Activated CD8-positive, alpha-beta memory T cell treated with anti-CD3 and anti-CD28 coated beads, Interleukin-2, amount 50 U/mL, for 1 hour (primary cell): Measurements from ENCODE around the gene CHST12.
"Not testable (repeated sequence)": the region's sequence is repeated elsewhere in the genome, so short reads cannot be mapped to it uniquely, and the experiment has no call there.

Experiments
- DNase-seq: peaks from one replicate; pipeline ENCODE4 v3.0.0-alpha.2; 2020; ENCODE audit errors: extremely low read depth

CHST12 gene

DNA sequence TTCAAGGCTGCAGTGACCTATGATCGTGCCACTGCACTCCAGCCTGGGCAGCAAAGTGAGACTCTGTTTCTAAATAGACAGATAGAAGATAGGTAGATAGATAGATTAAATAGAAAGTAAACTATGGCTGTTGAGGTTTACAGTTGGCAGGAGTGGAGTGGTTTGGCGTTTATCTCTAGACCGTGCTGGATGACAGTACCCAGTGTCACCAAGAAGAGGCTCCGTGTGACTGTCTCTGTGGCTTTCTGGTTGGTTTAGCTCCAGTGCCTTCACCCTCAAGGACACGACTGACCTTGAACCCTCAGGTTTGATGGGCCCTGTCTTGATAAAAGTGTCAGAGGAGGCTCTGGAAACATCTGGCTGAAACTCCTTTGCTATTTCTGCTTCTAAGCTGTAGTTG, 31.7 kb downstream of the CHST12 start:
- no peak for DNase-seq

DNA sequence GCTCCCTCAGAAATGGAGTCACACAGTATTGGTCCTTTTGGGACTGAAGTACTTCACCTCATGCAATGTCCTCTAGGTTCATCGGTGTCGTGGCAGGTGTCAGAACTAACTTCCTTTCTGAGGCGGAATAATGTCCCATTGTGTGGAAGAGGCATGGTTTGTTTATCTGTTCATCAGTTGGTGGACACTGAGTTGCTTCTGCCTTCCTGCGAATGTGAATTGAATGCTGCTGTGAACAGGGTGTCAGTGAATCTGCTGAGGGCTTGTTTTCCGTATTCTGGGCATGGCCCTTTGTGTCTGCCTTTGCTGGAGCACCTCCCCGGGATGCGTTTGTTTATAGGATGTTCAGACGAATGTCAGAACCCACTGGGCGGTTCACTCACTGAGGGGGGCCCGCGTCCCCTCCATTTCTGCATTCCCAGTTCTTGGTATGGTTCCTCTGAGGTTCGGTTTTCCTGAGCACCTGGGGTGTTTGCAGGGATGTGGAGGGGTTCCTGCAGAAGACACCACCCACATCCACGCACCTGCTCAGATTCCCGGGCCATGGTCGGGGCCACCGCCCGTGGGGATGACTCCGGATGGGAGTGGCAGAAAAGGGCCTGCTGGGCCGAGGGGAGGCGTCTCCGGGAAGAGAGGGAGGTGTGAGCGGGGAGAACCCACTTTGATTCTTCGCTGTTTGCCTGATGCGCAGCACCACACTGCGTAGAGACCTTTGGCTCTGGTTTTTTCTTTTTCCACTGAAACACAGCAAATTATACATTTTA, 33.1 kb downstream of the CHST12 start:
- no peak for DNase-seq

DNA sequence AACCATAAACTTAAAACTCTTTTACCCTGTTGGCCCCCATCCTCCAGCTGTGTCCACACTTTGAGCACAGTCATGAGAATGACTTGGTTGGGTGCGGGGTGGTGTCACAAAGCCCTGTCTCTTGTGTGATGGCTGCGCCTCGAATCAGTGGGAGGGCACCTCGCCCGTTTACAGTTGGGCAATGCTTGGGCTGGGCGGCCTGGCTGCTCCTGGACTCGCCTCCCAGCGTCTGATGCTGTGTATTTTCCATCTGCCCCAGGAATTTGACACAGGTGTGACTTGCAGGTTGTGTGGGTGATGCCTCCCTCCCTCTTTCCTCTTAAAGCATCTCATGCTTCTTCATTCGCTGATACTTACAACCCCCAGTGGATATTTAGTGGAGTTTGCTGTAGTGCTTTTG, 33.7 kb downstream of the CHST12 start:
- no peak for DNase-seq

DNA sequence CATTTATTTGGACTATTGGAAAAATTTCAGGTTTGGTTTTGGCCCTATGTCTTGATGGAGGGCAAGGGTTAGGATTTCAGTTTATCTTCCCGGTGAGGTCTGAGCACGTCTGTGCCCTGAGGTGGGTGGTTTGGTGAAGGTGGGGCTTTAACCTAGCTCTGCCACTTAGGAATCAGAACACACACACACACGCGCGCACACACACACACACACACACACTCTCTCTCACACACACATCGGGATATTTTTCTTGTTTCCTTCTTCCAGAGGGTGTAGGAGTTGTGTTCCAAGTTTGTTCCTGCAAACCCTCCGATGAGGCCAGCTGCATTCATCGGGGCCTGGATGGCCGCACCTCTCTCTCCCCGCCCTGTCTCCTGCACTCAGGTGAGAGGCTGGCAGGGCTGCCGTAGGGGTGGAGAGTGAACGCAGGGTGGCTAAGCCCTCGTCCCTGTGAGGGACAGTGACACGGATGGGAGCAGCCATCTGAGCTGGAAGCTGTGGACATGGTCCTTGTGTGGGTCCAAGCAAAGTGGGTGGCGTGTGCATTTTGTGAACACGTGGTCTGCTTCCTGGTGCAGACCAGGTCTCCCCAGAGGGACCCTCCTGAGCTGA, 34.2 kb downstream of the CHST12 start:
- no peak for DNase-seq

DNA sequence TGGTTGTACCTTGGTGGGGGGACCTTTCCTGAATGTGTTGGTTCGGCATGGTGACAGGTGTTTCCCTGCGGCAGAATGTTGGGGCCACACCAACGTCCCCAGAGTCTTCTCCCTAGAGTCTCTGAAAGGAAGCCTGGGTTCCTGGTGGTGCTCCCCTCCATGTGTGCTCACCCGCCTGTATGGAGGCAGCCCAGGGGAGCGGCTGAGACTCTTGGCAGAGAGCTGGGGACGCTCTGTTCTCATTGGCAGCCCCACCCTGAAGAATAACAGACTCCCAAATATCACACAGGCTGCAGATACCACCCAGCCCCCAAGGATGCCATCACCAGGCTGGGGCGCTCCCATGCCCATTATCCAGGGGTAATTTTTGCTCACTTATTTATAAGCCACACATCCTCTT, 34.8 kb downstream of the CHST12 start:
- no peak for DNase-seq

DNA sequence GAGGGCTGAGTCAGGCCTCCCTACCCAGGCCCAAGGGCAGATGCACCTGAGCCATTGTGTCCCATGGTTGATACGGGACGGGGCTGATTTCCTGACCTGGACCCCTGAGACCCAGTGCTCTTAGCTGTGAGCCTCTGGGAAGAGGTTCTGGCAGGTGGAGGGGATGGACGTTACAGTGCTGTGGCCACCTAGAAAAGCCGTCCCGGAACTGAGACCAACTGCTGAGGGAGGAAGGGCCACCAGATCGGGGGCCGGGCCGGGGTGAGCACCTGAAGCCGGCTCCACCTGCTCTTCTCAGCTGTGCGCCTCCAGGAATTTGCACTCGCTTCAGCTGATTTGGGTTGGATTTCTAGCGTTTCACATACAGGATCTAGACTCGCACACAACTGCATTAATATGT, 35.4 kb downstream of the CHST12 start:
- no peak for DNase-seq

DNA sequence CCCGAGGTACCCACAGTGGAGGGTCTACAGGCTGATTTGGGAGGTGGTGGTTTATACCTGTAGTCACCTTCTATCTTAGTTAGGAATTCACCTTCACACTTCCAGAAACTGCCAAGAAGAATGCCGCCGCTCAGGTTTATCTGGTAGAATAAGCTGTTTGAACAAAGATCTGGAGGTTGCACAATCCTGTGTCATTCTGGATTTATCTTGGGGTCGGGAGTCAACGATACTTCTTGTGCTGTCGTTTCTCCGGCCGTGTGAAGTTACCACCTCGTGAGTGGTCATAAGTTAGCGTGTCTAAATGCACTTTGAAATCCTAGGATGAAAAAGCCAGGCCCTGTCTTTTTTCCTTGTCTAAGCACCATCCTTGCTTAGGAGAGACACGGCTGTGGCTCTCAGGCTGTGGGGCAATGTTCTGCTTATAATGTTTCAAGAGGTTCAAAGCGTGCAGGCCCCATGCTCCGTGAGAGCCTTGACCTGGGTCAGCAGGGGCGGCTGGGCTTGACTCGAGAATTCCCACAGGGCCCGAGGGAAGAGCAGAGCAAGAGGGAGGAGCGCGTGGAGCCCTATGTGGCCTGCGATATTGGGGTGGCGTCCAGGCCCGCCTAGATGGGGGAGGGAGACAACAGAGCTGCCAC, 37.3 kb downstream of the CHST12 start:
- no peak for DNase-seq

DNA sequence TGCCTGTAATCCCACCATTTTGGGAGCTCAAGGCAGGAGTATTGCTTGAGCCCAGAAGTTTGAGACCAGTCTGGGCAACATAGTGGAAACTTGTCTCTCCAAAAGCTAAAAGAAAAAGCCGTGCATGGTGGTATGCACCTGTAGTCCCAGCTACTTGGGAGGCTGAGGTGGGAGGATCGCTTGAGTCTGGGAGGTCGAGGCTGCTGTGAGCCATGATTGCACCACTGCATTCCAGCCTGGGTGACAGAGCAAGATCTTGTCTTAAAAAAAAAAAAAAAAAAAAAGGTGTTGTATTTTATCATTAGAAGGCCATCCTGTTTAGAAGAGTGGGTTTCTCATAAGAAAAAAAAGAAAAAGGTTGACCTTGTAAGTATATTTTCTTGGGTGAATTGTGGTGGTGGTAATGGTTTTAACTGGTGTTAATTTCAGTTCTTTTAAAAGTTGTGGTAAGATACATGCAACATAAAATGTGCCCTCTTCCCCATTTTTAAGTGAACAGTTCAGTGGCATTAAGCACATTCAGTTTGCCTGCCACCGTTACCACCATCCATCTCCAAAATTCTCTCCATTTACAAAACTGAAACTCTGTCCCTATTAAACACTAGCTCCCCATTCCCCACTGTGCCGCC, 38.1 kb downstream of the CHST12 start:
- DNase-seq, result no peak

DNA sequence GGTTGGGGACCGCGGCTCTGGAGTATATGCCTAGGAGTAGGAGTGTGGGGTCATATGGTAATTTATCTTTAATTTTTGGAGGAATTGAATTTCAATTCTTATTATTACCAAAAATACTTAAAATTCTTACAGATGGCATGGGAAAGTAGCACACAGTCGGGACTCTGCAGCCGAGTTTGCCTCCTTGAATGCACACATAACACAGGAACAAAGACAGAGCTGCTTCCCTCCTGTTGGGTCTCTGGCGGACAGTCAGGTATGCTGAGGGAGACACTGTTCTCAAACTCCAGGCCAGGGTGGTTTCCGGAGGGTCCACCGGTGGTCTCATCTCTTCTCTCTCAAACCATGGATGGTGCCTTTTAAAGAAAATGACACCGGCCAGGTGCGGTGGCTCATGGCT, 40.1 kb downstream of the CHST12 start:
- DNase-seq, result no peak

DNA sequence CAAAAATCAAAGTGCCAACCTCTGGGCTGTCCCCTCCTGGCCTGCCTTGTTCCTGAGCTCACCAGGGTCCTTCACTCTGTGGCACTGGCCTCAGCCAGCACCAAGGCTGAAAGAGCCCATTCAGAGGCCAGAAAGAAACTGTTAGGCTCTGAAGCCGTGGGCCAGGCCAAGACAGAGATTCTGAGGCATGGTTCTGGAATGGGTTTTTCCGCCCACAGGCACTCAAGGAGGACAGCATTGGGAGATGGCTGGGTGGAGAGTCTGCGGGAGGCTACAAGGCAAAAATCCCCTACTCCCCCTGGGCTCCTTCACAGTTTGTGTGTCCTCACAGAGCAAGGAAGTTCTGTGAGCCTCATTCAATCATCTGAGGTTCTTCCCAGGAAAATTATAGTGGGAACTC, 41.1 kb downstream of the CHST12 start:
- no peak for DNase-seq

DNA sequence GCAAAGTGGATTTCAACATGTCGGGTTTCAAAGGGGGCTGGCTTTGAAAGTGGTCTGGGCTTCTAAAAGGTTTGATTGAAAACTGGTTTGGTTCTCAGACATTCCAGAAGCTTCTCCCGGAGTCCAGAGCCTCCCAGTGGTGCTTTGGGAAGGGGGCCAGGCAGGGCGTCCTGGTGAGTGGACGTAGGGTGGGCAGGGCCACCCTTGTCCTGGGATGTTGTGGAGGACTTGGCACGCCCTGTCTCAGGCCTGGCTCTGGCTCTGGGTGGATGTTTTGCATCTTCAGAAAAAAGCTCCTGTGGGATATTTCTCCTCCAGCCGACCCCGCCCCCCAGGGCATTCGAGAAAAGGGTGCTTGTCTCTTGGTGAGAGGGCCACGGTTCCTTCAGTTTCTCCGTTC, 41.6 kb downstream of the CHST12 start:
- no peak for DNase-seq

DNA sequence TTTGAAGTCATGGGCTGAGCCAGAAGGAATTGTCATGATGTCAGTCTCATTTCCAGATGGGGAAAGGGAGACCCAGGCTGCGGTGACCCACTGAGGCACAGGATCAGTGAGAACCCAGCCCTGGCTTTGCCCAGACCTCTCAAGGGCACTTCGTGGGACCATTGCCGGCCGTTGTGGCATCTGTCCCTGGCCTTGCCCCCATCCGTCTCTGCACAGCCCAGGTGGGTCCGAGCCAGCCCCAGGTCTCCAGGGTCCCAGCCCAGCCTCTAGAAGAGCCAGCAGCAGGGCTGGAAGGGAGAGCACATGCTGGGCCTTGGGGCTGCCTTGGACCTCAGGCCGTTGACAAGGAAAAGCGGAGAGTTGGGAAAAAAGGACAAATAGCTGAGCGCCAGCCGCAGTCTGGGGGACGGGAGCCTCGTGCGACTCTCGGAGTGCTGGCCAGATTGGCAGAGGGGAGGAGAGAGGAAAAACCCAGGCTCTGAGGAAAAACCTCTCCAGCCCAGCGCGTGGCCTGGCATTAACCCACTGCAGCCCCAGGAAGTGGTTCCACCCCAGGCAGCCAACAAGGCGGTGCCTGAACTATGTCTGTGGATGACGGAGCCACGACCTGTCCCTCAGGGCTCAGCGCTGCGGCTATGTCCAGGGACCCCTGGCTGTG, 42.6 kb downstream of the CHST12 start:
- DNase-seq, result no peak

DNA sequence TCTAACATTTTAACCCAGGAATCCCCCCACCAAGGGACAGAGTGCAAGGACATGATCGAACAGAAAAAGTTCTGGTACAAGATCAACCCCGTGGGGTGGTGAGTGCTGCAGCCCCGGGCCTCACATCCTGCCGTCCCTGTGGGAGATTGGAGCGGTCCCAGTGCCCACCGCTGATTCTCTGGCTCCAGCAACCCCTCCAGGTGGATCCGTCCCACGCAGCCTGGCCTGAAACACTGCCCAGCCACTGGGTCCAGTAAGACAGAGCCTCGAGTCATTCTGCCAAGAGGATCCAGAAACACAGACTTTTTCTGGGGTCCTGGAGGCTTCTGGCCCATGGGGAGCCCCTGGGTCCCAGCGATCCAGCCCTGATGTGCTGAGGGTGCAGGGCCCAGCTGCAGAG, 43.3 kb downstream of the CHST12 start:
- DNase-seq, result no peak

DNA sequence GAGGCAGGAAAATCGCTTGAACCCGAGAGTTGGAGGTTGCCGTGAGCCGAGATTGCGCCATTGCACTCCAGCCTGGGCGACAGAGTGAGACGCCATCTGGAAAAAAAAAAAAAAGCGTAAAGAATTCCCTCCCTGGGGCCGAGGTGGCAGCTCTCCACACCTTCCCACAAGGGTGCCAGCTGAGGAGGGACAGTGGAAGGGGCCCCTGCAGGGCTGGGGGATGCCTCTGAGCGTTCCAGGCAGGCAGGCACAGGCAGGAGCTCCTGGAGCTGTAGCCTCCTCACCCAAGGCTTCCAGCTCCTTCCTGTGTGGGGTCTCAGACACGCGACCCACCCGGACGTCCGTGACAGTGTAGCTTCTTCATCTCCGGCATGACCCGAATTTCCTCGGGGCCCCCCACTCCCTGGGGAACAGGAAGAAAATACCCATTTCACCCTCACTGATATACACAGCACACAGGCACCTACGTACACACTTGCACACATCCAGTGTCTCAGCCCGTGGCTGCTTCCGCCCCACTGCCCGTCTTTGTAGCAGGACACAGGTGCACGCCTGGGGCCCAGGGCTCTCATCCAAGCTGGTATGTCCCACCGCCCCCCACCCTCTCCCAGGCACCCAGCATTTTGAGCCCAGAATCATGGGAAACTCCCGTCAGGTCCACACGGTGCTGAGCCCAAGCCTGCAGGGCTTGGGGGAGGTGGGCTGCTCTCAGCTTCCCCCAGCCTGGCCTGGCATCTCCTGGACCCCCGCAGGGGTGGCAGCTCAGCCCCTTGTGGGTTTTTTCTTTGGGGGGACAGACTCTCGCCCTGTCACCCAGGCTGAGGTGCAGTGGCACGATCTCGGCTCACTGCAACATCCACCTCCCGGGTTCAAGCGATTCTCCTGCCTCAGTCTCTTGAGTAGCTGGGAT, 47.0 kb downstream of the CHST12 start:
- no peak for DNase-seq

DNA sequence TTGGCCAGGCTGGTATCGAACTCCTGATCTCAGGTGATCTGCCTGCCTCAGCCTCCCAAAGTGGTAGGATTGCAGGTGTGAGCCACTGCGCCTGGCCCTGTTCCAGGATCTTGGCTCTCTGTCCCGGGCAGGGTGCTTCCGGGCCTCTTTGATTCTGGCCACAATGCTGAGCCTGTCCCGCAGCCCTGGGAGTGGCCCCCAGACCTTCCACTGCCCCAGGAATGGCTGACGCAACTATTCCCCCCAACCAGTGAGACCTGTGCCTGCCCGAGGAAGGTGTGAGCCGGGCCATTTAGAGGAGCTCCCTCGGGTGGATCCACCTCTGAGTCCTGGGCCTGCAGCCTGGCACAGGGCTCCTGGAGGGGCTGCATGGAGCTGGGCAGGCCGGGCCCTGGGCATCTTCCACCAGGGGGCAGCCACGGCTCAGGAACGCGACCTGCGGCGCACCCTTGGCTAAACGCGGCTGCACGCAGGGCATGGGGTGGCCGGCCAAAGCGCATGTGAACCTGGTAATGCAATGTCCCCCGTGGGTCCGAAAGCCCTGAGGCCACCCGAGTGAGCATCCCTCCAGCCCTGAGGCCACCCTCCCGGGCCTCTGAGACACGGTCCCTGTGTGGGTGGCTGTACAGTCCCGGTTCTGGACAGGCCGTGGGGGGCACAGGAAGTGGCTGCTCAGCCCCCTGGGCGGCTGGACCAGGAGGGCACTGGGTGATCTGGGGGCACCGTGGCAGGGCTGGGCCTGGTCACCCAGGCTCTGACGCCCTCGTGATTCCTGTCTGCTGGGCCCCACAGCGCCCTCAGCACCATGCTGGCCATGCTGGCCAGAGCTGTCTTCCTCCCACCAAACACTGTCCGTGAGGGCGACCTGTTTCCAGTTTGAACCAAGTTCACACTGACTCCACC, 48.0 kb downstream of the CHST12 start:
- DNase-seq, result peak; percentile 26

DNA sequence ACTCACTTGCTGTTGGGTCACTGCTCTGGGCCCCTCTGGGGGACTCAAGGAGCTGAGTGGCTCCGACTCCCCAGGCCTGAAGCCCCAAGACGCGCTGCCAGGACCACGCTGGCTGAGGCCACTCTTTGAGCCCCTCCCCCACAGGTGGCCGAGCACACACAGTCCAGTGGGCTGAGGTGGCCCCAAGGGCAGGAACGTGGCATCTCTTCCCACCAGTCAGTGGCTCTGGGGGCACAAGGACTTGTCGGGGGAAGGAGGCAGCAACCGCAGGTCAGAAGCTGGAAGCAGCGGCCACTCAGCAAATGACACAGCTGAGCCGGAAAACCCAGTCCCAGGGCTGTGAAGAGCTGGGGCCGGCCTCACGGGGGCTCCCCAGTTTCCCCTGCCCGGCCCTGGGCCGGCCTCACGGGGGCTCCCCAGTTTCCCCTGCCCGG, 48.7 kb downstream of the CHST12 start:
- DNase-seq, result no peak

DNA sequence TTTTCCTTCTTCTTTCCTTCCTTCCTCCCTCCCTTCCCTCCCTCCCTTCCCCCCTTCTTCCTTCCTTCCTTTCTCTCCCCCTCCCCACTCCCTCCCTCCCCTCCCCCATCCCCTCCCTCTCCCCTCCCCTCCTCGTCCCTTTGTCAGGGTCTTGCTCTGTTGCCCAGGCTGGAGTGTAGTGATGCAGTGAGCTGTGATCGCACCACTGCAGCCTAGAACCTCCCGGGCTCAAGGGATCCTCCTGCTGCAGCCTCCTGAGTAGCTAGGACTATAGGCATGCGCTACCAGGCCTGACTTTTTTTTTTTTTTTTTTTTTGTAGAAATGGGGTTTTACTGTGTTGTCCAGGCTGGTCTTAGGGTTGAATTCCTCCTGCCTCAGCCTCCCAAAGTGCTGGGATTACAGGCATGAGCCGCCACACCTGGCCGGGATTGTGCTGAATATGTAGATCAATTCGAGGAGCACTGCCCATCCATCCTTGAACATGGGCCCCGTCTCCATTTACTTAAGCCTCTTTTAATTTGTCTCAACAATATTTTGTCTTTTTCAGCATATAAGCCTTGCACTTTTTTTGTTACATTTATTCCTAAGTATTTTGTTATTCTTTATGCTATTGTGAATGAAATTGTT, 49.3 kb downstream of the CHST12 start:
- DNase-seq, result no peak

DNA sequence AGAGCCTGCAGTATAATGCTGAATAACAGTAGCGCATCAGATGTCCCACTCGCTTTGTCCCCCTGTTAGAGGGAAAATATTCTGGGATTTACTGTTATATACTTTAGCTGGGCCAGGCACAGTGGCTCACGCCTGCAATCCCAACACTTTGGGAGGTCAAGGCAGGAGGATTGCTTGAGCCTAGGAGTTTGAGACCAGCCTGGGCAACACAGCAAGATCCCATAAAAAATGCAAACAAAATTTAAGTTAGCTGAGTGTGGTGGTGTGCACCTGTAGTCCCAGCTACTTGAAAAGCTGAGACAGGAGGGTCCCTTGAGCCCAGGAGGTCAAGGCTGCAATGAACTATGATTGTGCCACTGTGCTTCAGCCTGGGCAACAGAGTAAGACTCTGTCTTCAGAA, 50.4 kb downstream of the CHST12 start:
- not testable (repeated sequence) for DNase-seq

DNA sequence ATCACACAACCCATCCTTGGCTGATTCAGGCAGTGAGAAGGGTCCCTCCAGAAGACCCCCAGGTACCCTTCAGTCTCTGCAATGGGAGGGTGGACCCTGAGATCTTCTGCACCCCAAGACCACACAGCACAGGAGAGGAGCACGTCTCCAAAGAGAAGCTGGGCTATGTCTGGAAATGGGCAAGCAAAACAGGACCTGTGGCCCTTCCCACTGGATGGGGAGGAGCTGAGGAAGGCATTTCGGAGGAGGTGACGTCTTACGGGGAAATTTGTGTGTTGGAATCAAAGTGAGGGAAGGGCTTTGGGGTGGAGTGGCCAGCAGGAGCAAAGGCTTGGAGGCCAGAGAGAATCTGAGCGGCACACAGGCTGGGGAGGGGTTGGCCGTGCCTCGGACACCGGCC, 56.3 kb downstream of the CHST12 start:
- DNase-seq, result no peak

DNA sequence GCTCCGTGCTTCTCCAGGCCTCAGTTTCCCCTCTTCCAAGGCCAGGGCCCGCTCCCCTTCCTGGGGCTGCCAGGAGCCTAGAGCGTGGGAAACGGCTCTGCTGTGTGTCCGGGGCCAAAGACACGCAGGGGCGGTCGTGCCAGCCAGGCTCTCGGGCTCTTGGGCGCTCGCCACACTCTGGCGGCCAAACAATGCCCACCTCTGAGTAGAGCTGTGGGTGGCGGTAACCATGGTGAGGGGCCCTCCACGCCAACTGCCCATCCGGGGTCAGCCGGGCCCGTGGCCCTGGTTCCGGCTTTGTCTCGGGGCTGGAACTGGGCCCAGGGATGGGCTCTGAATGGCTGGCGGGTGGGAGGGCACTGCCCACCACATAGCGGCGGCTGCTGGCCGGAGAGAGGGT, 56.8 kb downstream of the CHST12 start:
- no peak for DNase-seq
